ENCODE measurements around the gene H2AZ1. TPM values are rescaled to one million over a fixed set of nuclear protein-coding genes. Genes with fewer than 3 reads are reported as not detected.

Gene H2AZ1
- 522 to 719 TPM (median 582 TPM) in 5 replicates for total RNA-seq (2022; extraction: Qiagen RNA extraction)

GRCh38 chr4:99949999-99950912 lies at the start of gene H2AZ1:
Gene H2AZ1 (minus strand): TSS chr4:99950275. CDS start chr4:99950170, 105 bp downstream.

GRCh38 chr4:99946356-99947189 lies 3.5 kb downstream of the H2AZ1 start, which contains the start of gene DNAJB14:
Gene DNAJB14 (minus strand): TSS chr4:99946618. CDS start chr4:99946571, 47 bp downstream.

Other genes with a start within 250 kb of the H2AZ1 start
- gene DAPP1, start 133.4 kb downstream of the H2AZ1 start, total RNA-seq (2022; extraction: Qiagen RNA extraction): not detected in 5 replicates
- 24.7 to 30.3 TPM (median 25.4 TPM) in 5 replicates for gene LAMTOR3, start 55.8 kb downstream of the H2AZ1 start, total RNA-seq (2022; extraction: Qiagen RNA extraction)
- 13.4 to 19.6 TPM (median 15.4 TPM) in 5 replicates for gene DNAJB14, start 3.7 kb downstream of the H2AZ1 start, total RNA-seq (2022; extraction: Qiagen RNA extraction)
- 0.16 to 0.27 TPM (median 0.24 TPM) in 5 replicates for gene DDIT4L, start 240.2 kb upstream of the H2AZ1 start, total RNA-seq (2022; extraction: Qiagen RNA extraction)

Measured in A549 treated with dexamethasone at 1 μM for 4 hours (cell line).